ENCODE results near the gene MYMX.
"Not testable (repeated sequence)": the region's sequence is repeated elsewhere in the genome, so short reads cannot be mapped to it uniquely, and the experiment has no call there.

MYMX gene

DNA sequence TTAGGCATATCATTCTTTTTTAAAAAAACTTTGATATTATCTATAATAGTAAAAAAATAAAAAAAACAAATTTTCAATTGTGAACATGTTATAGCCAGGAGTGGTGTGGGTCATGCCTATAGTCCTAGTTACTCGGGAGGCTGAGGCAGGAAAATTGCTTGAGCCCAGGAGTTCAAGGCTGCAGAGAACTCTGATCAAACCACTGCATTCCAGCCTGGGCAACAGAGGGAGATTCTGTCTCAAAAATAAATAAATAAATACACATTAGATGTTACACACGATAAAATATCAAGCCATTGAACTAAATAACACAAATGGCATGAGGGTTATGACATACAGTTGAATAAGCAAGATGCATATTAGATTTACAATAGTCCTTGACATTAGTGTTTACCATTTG, 27.9 kb upstream of the MYMX start:
- no peak for DNase-seq

DNA sequence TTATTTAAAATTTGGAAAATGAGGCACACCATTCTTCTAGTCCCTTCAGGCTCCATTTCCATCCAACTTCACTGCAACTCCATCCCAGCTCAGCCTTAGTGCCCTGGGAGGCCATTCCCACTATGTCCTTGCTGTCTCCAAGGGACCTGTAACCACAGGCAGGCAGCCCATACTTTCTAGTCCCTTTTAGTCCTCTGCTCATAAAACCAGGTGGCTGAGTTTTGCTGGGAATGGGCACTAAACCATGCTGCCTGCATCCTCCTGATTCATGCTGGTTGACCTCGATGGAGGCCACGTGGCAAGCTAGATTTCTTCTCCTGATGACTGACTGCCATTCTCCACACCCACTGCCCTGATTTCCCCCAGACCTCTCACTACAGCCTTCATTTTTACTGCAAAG, 27.5 kb upstream of the MYMX start:
- DNase-seq, result no peak

DNA sequence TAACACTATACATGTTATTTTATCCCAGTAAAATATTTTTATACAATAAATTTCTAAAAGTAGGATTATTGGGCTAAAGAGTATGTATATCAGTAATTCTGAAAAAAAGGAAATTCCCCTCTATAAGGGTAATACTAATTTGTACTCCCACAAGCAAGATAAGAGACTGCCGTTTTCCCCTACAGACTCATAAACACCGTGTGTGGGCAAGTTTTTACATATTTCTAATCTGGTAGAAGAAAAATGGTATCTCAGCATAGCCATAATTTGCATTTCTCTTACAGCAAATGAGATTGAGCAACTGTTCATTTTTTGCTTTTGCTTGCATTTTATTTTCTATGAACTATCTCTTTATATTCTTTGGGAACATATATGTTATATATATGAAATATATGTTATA, 26.0 kb upstream of the MYMX start:
- DNase-seq, result no peak

DNA sequence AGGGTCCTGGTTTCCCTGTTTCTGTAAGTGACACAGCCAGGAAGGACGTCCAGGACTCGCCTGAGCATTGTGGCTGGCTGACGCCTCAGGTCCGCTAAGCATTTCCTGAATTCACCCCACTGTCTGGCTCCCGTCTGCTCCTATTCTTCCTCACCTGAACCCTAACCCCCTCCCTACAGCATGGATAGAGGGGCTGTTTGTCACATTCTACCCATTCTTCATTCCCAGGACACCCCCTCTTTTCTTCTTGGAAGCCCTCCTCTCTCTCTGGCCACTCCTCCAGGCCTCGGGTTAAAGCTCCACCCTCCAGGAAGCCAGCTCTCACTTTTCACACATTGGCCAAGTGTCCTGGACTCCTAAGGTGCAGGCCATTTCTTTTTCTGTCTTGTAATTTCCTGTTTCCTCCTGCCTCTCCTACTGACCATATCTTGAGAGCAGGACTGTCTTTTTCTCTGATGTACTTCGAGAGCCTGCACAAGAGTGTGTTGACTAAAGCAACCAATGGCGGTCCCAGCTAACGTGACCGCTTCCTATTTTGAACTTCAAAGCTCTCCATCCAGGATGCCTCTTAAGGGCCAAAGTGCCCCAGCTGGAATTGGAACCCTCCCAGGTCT, 24.2 kb upstream of the MYMX start:
- no peak for DNase-seq

DNA sequence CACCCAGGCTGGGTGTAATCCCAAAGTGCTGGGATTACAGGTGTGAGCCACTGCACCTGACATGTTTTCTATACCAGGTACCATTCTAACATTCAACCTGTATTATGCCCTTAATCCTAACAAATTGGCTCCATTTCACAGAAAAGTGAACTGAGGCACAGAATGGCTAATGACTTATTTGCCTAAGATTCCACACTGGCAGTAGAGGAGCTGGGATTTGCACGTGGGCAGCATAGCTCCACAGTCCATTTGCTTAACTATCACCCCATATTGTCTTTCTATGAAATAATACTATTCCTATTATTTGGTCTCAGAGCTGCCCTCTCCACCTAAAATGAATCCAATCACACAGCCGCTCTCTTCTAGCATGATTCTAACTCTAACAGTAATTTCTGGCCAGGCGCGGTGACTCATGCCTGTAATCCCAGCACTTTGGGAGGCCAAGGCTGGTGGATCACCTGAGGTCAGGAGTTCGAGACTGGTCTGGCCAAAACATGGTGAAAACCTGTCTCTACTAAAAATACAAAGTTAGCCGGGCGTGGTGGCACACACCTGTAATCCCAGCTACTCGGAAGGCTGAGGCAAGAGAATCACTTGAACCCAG, 23.3 kb upstream of the MYMX start:
- no peak for DNase-seq

DNA sequence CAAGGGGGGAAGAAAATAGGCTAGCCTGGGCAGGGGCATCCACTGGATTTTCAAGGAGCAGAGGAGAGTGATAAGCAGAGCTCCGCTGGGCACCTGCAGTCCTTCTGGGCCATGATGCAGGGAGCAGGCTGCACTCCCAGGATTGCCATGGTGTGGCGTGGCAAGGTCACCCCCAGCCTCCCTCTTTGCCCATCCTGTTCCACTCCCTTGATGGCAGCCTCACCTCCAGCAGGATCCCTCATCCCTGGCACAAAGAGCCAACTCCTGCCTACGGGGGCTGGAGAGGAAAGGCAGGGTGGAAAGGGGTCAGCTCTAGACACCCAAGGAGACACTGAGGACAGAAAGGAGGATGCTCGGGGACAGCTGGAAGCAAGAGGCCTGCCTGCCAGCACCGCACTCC, 22.4 kb upstream of the MYMX start:
- no peak for DNase-seq

DNA sequence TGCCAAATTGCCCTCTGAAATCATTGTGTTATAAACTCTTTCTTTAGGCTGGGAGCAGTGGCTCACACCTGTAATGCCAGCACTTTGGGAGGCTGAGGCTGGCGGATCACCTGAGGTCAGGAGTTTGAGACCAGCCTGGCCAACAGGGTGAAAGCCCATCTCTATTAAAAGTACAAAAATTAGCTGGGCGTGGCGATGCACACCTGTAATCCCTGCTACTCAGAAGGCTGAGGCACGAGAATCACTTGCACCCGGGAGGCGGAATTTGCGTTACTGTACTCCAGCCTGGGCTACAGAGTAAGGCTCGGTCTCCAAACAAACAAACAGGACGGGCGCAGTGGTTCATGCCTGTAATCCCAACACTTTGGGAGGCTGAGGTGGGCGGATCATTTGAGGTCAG, 20.4 kb upstream of the MYMX start:
- DNase-seq, result not testable (repeated sequence)

DNA sequence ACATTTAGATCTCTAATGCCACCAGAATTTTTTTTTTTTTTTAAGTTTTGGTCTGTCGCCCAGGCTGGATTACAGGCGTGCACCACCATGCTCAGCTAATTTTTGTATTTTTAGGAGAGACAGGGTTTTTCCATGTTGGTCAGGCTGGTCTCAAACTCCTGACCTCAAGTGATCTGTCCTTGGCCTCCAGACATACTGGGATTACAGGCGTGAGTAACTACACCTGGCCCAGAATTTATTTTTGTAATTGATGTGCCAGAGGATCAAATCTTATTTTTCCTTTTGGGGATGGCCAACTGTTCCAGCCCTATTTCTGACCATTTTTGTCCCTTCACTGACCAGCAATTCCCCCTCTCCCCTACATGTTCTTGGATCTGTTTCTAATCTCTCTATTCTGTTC, 18.0 kb upstream of the MYMX start:
- no peak for DNase-seq

DNA sequence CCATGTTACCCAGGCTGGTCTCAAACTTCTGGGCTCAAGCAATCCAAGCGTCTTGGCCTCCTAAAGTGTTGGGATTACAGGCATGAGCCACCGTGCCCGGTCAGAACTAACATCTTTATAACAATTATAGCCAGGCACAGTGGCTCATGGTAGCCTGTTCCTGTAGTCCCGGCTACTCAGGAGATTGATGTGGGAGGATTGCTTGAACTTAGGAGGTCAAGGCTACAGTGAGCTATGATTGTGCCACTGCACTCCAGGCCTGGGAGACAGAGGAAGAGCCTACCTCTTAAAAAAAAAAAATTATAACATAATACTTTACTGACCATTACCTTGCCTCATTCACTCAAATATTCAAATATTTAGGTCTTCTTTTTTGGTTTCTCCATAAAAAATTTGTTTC, 16.8 kb upstream of the MYMX start:
- DNase-seq, result no peak

DNA sequence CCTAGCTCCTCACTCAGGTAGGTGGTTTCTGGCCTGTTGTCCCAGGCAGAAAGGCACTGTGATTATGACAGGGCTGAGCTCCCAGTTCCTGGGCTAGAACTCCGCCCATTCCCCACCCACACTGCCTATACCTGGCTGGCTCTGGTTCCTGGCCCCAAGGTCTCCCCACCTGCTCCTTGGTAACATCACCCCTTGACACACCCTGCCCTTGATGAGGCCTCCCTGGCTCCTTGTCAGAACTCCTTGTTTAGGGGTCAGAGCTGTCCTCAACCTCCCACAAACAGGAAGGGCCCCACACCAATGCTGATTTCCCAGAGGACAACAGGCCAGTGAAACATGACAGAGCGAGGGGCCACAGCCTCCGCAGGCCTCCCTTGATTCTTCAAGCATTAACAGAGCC, 15.5 kb upstream of the MYMX start:
- no peak for DNase-seq

DNA sequence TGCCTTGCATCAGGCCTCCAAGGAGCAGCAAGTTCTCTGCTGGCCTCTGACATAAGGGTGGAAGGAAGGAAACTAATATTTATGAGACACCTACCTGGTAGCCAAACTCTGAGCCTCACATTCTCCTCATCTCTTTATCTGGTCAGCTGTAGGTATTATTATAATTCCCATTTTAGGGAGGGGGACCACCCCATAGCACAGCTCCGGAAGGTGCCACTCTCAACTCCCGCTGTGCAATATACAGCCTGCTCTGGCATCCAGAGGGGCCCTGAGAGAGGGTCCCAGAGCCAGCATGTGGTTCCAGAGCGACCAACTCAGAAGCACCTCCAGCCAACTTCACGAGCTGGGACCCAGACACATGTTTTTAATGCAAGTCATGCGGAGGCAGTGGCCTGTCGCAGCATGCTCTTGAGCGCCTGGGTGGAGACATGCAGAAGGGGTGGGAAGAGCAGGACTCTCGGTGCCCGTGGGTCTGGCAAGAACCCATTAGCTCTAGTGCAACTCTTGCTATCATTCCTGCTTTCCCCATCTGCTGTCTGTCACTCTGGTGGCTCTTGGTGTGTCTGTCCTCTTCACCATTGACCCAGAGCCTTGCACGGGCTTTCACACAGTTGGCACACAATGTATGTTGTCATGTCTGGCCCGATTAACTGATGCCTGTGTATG, 15.0 kb upstream of the MYMX start:
- DNase-seq, result no peak

DNA sequence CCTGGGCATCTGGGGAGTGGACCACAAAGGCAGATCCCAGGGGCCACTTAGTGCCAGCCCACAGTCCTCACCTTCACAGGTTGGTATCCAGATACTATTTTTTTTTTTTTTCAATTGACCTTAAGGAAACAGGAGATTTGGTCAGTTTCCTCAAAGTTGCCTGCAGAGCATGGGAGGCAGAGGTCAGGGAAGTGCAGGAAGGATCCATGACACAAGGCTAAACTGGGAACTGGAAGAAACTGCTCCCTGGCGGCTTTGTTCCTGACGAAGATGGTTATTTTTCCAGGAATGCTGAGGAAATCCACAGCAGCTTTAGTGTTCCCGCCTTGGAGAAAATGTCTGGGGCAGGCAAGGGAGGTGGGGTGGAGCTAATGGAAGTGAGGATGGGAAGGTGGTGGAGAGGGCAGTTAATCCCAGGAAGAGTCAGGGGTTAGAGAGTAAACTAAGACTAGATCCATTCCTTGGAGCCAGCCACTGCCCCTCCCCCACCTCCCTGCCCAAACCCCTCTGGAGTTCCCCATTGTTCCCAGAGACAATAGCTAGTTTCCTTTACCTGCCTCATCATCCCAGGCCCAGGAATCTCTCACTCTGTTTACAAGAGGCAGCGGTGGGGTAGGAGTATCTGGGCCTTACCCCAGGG, 14.3 kb upstream of the MYMX start:
- no peak for DNase-seq

DNA sequence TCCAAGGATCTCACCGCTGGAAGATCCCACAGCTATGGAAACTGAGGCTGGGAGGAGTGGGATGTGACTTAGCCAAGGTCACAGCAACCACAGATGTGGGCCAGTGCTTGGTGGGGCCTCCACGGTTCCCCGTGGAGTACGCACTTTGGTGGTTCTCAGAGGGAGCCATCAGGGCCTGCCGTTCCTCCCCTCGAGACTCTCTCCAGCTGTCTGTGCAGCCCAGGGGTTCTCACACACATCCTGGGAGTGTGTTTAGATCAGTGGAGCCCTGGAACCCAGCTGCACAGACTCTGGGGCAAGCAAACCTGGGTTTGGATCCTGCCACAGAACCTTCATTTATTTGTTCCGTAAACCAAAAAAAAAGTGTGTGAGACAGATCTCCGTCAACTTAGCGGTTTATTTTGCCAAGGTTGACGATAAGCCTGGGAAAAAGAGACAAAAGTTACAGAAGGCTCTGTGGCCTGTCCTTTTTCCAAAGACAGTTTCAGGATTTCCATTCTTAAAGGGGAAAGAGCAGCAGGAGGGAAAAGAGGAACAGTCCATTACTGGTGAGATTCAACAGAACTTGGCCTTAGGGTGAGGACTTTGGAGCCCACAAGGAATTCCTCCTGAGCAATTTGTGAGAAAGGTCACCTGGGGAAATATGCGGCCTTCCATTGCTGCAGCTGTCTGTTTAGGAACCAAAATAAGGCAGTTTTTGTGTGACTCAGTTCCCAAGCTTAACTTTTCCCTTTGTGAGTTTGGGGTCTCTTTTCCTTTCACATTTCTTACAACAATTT, 13.6 kb upstream of the MYMX start:
- DNase-seq, result no peak

DNA sequence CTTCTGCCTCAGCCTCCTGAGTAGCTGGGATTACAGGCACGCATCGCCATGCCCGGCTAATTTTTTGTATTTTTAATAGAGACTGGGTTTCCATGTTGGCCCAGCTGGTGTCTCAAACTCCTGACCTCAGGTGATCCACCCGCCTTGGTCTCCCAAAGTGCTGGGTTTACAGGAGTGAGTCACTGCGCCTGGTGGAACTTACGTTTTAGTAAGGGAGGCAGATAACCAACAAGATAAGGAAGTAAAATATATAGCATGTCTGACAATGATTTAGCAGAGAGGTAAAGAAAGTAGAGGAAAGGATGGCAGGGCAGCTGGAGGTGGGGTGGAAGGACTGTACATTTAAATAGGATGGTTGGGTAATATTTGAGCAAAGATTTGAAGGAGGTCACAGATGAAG, 12.8 kb upstream of the MYMX start:
- DNase-seq, result no peak

DNA sequence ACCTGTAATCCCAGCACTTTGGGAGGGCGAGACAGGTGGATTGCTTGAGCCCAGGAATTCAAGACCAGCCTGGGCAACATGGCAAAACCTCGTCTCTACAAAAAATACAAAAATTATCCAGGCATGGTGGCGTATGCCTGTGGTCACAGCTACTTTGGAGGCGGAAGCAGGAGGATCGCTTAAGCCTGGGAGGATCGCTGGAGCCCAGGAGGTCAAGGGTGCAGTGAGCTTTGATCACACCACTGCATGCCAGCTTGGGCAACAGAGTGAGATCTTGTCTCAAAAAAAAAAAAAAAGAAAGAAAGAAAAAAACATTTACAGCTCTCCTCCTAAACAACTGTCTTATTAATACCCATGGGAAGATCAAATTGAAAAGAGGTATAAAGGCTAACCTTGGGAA, 8.8 kb upstream of the MYMX start:
- no peak for DNase-seq

DNA sequence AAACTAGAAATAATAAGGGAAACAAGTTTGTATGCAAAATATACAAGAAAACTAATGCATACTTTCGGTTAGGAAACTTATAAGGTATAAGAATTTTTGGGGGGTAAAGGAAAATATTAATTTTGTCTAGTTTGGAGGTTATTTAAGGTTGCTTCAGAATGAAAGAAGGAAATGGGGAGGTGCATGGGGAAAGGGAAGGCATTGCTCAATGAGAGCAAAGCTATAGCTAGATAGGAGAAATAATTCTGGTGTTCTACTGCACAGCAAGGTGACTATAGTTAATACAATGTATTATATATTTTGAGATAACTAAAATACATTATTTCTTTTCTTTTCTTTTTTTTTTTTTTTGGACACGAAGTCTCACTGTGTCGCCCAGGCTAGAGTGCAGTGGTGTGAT, 5.4 kb upstream of the MYMX start:
- DNase-seq, result no peak

DNA sequence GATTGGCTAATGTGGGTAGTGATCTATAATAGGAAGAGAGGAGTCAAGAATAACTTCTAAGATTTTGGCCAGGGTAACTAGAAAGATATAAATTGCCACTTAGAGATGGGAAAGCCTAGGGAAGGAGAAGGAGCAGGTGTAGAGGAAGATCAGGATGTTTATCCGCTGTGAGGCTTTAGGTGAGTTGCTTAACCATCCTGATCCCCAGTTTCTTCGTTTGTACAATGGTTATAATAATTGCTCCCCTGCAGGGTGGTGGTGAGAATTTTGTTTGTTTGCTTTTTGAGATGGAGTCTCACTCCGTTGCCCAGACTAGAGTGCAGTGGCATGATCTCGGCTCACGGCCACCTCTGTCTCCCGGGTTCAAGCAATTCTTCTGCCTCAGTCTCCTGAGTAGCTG, 2.4 kb upstream of the MYMX start:
- no peak for DNase-seq

DNA sequence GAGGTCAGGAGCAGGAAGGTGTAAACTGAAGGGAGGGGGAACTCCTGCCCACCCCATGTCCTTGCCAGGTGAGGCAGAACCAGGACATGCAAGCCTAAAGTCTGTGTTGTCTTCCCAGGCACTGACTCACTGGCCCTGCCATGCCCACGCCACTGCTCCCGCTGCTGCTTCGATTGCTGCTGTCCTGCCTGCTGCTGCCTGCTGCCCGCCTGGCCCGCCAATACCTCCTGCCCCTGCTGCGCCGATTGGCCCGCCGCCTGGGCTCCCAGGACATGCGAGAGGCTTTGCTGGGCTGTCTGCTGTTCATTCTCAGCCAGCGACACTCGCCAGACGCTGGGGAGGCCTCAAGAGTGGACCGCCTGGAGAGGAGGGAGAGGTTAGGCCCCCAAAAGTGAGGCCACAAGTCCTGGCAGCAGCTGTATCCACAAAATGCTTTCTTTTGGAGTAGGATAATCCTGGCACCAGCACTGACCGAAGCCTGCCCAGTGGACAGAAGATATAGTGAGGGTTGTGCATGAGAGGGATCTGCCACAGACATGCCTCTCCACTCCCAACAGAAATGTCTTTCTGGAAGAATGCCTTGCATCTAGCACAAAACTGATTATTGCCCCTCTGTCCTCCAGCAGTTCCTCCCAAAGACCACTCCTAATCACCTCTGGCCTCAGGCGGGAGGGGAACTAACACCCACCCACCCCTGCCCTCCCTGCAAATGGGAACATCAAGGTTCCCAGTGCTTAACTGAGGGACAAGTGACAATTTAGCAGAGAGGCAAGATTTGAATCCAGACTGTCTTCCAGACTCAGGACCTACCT, 812 bp downstream of the MYMX start:
- DNase-seq, result no peak

DNA sequence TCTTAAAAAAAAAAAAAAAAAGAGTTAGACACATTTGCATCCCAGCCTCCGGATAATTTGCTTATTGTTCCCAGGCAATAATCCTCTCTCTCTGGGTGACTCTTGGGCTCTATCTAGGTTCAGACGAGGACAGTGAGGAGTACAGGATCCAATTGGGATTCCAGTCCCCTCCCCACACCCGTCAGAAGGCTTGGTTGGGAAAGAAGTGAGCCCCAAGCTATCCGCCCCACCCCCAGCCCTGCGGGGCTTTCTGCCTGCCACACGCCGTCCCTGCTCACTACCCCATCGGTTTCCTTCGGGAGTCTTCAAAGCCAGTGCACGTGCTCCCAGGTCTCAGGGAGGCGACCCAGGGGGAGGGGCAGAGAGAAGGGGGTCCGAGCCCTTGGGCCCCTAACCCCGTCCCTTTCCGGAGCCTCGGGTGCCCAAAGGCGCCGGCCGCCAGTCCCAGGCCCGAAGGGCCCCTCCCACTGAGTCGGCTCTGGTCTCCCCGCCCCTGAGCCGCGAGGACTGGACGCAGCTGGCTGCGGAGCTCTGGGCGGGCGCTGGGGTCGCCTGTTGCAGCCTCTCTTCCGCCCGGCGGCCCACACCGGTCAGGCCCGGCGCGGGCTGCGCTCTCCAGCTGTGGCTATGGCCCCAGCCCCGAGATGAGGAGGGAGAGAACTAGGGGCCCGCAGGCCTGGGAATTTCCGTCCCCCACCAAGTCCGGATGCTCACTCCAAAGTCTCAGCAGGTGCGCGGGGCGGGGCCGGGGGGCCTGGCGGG, 2.5 kb downstream of the MYMX start:
- DNase-seq, result no peak

DNA sequence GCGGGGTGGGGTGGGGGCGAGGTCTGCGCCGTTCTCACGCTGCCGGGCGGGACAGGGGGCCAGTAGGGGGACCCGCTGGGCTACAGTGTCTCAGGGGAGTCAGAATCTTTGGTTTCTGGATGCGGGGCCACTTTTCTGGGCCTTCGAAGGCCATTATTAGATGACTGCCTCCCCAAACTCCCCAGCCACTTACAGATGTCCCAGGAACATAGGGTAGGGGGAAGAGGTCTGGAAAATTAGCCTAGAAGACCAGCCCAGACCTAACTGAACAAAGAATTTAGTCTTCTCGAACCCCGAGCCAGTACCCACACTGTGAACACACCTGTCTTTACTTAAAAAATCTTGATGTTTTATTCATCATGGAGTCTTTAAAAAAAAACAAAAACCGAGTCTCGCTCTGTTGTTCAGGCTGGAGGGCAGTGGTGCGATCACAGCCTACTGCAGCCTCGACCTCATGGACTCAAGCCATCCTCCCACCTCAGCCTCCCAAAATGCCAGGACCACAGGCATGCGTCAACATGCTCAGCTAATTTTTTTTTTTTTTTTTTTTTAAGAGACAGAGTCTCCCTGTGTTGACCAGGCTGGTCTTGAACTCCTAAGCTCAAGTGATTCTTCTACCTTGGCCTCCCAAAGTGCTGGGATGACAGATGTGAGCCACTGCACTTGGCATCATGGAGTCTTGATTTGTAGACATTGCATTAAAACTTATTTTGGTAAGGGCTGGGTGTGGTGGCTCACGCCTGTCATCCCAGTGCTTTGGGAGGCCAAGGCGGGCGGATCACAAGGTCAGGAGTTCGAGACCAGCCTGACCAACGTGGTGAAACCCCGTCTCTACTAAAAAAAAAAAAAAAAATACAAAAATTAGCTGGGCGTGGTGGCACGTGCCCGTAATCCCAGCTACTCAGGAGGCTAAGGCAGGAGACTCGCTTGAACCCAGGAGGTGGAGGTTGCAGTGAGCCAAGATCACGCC, 3.4 kb downstream of the MYMX start:
- DNase-seq, result no peak

DNA sequence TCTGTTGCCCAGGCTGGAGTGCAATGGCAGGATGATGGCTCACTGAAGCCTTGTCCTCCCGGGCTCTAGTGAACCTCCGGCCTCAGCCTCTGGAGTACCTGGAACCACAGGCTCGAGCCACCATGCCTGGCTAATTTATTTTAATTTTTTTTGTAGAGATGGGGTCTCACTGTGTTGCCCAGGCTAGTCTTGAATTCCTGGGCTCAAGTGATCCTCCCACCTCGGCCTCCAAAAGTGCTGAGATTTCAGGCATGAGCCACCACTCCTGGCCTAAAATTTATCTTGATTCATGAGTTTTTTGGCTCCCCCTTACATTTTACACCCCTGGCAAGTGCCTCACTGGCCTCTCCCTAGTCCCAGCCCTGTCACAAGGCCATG, 4.2 kb downstream of the MYMX start:
- DNase-seq, result no peak
